ENCODE data around the gene PLCG2.

GRCh38 chr16:81832801-81833547 lies 53.9 kb downstream of the PLCG2 start:
- TF ChIP-seq EZH2 (IDR thresholded peaks at IDR 0.05; ENCODE audit: borderline replicate concordance, insufficient read depth, low read length, poor library complexity, severe bottlenecking): no peak
- TF ChIP-seq CTCF (IDR thresholded peaks at IDR 0.05; ENCODE audit: poor library complexity, severe bottlenecking): no peak
- no peak for TF ChIP-seq REST (IDR thresholded peaks at IDR 0.05; ENCODE audit: borderline replicate concordance)
- TF ChIP-seq POLR2AphosphoS5 (IDR thresholded peaks at IDR 0.05): no peak
- no peak for TF ChIP-seq TAF1 (IDR thresholded peaks at IDR 0.05; ENCODE audit: low read depth)
- no peak for TF ChIP-seq EP300 (conservative IDR thresholded peaks at IDR 0.05; ENCODE audit: poor library complexity, severe bottlenecking)
- TF ChIP-seq RAD21 (conservative IDR thresholded peaks at IDR 0.05): no peak
